K562 (cell line): ENCODE results near the gene MTG2. TPM values are rescaled to one million over a fixed set of nuclear protein-coding genes. Genes with fewer than 3 reads are reported as not detected.

Source experiments
- E4F1 ChIP-seq: fragments of 250-450 bp; sonication (Bioruptor Pico); IDR thresholded peaks from 2 replicates; pipeline ENCODE4 v1.5.0; 2021; ENCODE audit warnings: mild to moderate bottlenecking, borderline replicate concordance
- FIP1L1 ChIP-seq: fragments of 200-400 bp; formaldehyde crosslinking; IDR thresholded peaks from 2 replicates; pipeline ENCODE4 v1.6.1; 2018; ENCODE audit warnings: mild to moderate bottlenecking, low read depth, low read length; ENCODE audit not compliant: poor library complexity, severe bottlenecking
- HDAC6 ChIP-seq: IDR thresholded peaks from 2 replicates; pipeline ENCODE4 v1.6.1; 2012; ENCODE audit warnings: low read depth, mild to moderate bottlenecking, control low read depth, inconsistent platforms, low read length, moderate library complexity
- ILF3 ChIP-seq: fragments of 450-650 bp; IDR thresholded peaks from 2 replicates; pipeline ENCODE4 v1.6.1; 2018; ENCODE audit warnings: antibody characterized with exemption, mild to moderate bottlenecking, moderate library complexity, borderline replicate concordance
- MECOM ChIP-seq: fragments of 250-450 bp; sonication (Bioruptor Pico); IDR thresholded peaks from 2 replicates; pipeline ENCODE4 v1.8.0; 2022; ENCODE audit warnings: inconsistent platforms
- MTA2 ChIP-seq: fragments of 450-650 bp; IDR thresholded peaks from 2 replicates; pipeline ENCODE4 v1.6.1; 2016; ENCODE audit warnings: low read depth
- MTA3 ChIP-seq: fragments of 450-650 bp; formaldehyde crosslinking; IDR thresholded peaks from 2 replicates; pipeline ENCODE4 v1.6.1; 2017; ENCODE audit warnings: mild to moderate bottlenecking, borderline replicate concordance
- NR1H2 ChIP-seq: sonication (generic); formaldehyde crosslinking; IDR thresholded peaks from 2 replicates; pipeline ENCODE4 v1.4.0; 2020; ENCODE audit warnings: mild to moderate bottlenecking, missing genetic modification reagents
- PTTG1 ChIP-seq: fragments of 450-650 bp; IDR thresholded peaks from 2 replicates; pipeline ENCODE4 v1.6.1; 2016; ENCODE audit warnings: low read depth, mild to moderate bottlenecking, missing genetic modification characterization, missing compliant biosample characterization
- SAFB ChIP-seq: fragments of 200-400 bp; formaldehyde crosslinking; IDR thresholded peaks from 2 replicates; pipeline ENCODE4 v1.6.1; 2017; ENCODE audit warnings: low read depth, low read length, borderline replicate concordance
- SMC3 ChIP-seq: conservative IDR thresholded peaks from 2 replicates; pipeline ENCODE4 v1.6.1; 2011; ENCODE audit warnings: low read depth, low read length, improper control_type of control experiment; ENCODE audit not compliant: insufficient read depth
- TSC22D4 ChIP-seq: fragments of 450-650 bp; IDR thresholded peaks from 2 replicates; pipeline ENCODE4 v1.6.1; 2016; ENCODE audit warnings: missing genetic modification characterization, missing biosample characterization, control low read depth
- ZBTB17 ChIP-seq: fragments of 450-650 bp; formaldehyde crosslinking; IDR thresholded peaks from 2 replicates; pipeline ENCODE4 v1.4.0; 2020; ENCODE audit warnings: mild to moderate bottlenecking
- ZFX ChIP-seq: sonication (generic); formaldehyde crosslinking; IDR thresholded peaks from 2 replicates; pipeline ENCODE4 v1.8.0; 2022; ENCODE audit warnings: mild to moderate bottlenecking, missing genetic modification reagents, moderate library complexity
- ZNF232 ChIP-seq: sonication (generic); formaldehyde crosslinking; IDR thresholded peaks from 2 replicates; pipeline ENCODE4 v1.8.0; 2022; ENCODE audit warnings: mild to moderate bottlenecking, missing genetic modification reagents
- ZNF408 ChIP-seq: fragments of 250-450 bp; sonication (Bioruptor Pico); IDR thresholded peaks from 2 replicates; pipeline ENCODE4 v1.4.0; 2020; ENCODE audit warnings: low read depth, mild to moderate bottlenecking, moderate library complexity
- ZNF444 ChIP-seq: fragments of 250-450 bp; sonication (Bioruptor Pico); IDR thresholded peaks from 2 replicates; pipeline ENCODE4 v1.4.0; 2020; ENCODE audit warnings: mild to moderate bottlenecking, moderate library complexity
- ZNF778 ChIP-seq: fragments of 450-650 bp; formaldehyde crosslinking; IDR thresholded peaks from 2 replicates; pipeline ENCODE4 v1.4.0; 2020; ENCODE audit warnings: mild to moderate bottlenecking, moderate library complexity
- polyA plus RNA-seq, 8 experiments: library from polyadenylated mRNA; depleted of rRNA in 4 of 8; stranded (reverse) in 5 of 8; unstranded in 3 of 8; fragments of >200 nt; fragmentation: Nextera tagmentation in 2 of 8; fragmentation: Illumina TruSeq in 1 of 8; extraction: Ambion mirVana in 2 of 8; extraction: Trizol in 1 of 8; gene quantifications; 2 replicates each; pipeline versions ENCODE4 v1.2.1 to v1.2.3, GENCODE V29; 2011 to 2014; ENCODE audit warnings: inconsistent platforms in 1 of 8, missing spikeins in 1 of 8
- total RNA-seq, 7 experiments: library from RNA; depleted of rRNA in 6 of 7; stranded (reverse); fragments of >200 nt in 6 of 7; fragmentation: Illumina TruSeq in 2 of 7; extraction: Trizol in 2 of 7; gene quantifications; 2 replicates each; pipeline versions ENCODE4 v1.2.1 to v1.2.3, GENCODE V29; 2011 to 2021; ENCODE audit warnings: low replicate concordance in 1 of 7
- TF ChIP-seq, protein P1 (sequence below): sonication (generic); formaldehyde crosslinking; IDR thresholded peaks from 2 replicates; pipeline ENCODE4 v1.8.1; 2023; ENCODE audit warnings: mild to moderate bottlenecking, missing genetic modification reagents
- TF ChIP-seq, protein P2 (sequence below): fragments of 450-650 bp; formaldehyde crosslinking; IDR thresholded peaks from 2 replicates; pipeline ENCODE4 v1.4.0; 2022; ENCODE audit warnings: missing genetic modification characterization
- TF ChIP-seq, protein P3 (sequence below): fragments of 250-450 bp; sonication (Bioruptor Pico); IDR thresholded peaks from 2 replicates; pipeline ENCODE4 v1.4.0; 2020; ENCODE audit warnings: mild to moderate bottlenecking

Gene MTG2
- total and polyA plus RNA-seq, 9 of the 15 experiments (the other 6 are each of a cell fraction or from before 2014, with no cell fraction given), result 8.7 to 67.5 (median 44.5) TPM

- TF ChIP-seq E4F1 (CRISPR knock-in tag) (no peak), MECOM (CRISPR knock-in tag) (no peak), ILF3 (no peak), ZBTB17 (CRISPR knock-in tag) (no peak), ZNF232 (CRISPR knock-in tag) (no peak), TSC22D4 (tag) (no peak), ZNF444 (CRISPR knock-in tag) (no peak), MTA2 (no peak), SMC3 (no peak), ZNF778 (CRISPR knock-in tag) (no peak), FIP1L1 (no peak), SAFB (no peak), HDAC6 (peak; percentile 81; the same call in 1 of the 2 replicates), MTA3 (peak; percentile 62), ZFX (peak; percentile 38; the same call in 1 of the 2 replicates), PTTG1 (tag) (no peak), NR1H2 (CRISPR knock-in tag) (peak; percentile 73; the same call in 1 of the 2 replicates), ZNF408 (CRISPR knock-in tag) (no peak)
- TF ChIP-seq, protein P1, sequence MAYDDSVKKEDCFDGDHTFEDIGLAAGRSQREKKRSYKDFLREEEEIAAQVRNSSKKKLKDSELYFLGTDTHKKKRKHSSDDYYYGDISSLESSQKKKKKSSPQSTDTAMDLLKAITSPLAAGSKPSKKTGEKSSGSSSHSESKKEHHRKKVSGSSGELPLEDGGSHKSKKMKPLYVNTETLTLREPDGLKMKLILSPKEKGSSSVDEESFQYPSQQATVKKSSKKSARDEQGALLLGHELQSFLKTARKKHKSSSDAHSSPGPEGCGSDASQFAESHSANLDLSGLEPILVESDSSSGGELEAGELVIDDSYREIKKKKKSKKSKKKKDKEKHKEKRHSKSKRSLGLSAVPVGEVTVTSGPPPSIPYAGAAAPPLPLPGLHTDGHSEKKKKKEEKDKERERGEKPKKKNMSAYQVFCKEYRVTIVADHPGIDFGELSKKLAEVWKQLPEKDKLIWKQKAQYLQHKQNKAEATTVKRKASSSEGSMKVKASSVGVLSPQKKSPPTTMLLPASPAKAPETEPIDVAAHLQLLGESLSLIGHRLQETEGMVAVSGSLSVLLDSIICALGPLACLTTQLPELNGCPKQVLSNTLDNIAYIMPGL (CRISPR knock-in tag), result no peak
- TF ChIP-seq, protein P2, sequence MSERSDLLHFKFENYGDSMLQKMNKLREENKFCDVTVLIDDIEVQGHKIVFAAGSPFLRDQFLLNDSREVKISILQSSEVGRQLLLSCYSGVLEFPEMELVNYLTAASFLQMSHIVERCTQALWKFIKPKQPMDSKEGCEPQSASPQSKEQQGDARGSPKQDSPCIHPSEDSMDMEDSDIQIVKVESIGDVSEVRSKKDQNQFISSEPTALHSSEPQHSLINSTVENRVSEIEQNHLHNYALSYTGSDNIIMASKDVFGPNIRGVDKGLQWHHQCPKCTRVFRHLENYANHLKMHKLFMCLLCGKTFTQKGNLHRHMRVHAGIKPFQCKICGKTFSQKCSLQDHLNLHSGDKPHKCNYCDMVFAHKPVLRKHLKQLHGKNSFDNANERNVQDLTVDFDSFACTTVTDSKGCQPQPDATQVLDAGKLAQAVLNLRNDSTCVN, result no peak
- TF ChIP-seq, protein P3, sequence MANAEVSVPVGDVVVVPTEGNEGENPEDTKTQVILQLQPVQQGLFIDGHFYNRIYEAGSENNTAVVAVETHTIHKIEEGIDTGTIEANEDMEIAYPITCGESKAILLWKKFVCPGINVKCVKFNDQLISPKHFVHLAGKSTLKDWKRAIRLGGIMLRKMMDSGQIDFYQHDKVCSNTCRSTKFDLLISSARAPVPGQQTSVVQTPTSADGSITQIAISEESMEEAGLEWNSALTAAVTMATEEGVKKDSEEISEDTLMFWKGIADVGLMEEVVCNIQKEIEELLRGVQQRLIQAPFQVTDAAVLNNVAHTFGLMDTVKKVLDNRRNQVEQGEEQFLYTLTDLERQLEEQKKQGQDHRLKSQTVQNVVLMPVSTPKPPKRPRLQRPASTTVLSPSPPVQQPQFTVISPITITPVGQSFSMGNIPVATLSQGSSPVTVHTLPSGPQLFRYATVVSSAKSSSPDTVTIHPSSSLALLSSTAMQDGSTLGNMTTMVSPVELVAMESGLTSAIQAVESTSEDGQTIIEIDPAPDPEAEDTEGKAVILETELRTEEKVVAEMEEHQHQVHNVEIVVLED (CRISPR knock-in tag), result peak; percentile 76
Measured at GRCh38 chr20:62143957-62144825, 38.6 kb upstream of the MTG2 start (continued).
